GM18907 (cell line): Measurements from ENCODE around the gene GFRA1.

Experiments
- ATAC-seq: cut with Tn5 transposase; IDR thresholded peaks from one replicate; pipeline ENCODE4 v1.9.1; 2021; ENCODE audit warnings: mild to moderate bottlenecking, moderate library complexity; ENCODE audit not compliant: unreplicated experiment

The GFRA1 gene

DNA sequence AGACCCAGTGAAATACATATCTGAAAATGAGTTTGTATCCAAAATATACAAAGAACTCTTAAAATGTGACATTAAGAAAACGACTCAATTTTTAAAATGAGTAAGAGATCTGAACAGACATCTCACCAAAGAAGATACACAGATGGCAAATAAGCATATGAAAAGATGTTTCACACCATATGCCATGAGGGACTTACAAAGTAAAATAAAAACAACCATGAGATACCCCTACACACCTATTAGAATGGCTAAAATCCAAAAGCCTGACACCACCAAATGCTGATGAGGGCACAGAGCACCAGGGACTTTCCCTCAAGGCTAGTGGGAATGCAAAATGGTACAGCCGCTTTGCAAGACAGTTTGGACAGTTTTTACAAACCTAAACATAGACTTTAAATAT lies 27.9 kb downstream of the GFRA1 start:
- no peak for ATAC-seq

DNA sequence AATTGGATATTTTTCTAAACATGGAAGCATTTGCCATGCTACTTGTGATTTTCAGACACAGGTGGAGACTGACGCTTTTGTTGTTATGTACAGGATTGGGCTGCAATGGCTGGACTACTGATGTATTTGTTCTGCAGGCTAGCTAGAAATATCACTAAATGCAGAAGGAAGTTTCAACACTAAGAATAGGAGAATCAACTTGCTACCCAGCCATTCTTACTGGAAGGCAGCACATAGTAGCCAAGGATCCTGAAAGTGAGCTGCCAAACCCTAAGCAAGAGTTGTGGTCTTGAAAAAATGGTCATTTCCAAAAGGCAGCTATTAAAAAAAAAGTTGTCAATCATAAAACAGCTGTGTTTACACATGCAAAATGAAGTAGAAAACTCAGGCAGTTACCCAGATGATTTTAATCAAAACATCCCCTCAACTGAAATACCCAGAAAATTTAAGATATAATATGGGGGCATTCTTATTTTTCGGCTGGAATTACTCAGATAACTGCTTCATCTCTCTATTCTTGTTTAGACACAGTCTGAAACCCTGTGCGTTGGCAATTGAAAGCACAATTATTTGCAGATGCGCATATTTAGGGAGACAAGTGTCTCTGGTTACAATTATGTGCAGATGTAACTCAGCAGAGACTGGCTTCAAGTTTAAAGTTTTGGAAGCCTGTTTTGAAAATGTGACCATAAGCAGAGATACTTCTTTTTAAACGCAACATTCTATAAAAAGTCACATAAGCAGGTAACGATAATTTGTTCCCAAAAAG lies 31.2 kb downstream of the GFRA1 start:
- ATAC-seq = no peak

DNA sequence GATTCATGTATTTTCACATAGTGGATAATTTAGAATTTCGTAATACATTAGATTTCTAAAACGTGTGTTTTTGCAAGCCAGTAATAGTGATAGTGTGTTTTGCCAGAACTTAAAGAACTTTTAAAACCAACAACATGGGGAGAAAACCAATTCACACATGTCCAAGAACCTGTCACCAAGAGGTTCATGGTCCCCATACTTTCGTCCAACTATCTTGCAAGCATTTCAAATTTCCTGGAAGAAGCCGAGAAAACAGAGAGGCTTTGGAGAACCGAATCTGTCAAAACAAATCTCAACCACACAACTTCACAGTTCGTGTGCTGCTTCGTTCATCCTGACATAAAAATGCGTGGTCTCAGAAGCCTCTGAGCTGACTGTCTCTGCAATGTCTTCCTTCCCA lies 31.9 kb downstream of the GFRA1 start:
- no peak for ATAC-seq

DNA sequence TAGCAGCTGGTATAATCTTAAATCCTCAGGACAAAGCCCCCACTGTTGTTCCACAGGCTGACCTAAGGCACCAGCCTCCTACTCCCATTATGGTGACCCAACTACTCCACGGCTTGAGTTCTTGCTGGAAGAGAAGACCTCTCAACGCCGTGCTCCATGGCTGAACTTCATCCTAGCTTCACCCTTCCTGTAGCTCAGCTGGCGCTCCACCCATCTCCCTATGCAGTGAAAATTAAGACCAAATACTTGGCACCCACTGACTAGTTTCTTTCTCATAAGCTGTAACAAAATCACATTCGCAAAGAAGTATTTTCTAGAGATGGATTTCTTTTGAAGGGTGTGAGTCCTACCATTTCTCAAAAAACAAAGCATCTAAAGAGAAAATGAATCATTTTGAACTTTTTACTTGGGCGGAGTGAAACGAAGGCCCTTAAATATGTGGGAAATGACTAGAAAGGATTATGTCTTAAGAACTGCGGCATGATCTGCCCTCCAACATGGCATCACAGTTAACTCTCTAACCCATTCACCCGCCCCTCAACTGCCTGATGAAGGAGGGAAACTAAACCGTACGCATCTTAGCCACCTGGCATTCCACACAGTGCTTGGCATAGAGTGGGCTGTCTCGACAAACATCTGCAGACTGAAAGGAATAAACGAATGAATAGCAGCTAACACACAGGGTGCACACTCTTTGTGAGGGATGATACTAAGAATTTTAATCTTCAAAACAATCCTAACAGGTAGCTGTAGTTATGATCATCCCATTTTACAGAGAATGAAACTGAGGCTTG lies 32.7 kb downstream of the GFRA1 start:
- ATAC-seq = no peak

DNA sequence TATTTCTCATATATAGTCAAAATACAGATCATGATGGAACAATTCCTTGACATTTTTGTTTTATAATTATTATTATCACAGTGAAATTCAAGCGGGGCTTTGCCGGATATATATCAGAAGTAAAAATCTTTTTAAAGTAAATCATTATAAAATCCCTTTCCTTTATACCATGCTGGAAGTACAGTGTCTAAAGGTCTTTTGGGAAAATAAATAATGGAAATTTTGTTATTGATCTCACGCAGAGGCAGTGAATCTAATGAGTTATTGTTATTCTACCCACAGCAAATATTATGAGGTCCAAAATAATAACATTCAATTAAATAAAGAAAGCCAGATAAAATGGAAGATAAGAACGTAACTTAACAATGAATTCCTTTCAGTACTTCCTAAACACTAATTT lies 33.8 kb downstream of the GFRA1 start:
- ATAC-seq = no peak

DNA sequence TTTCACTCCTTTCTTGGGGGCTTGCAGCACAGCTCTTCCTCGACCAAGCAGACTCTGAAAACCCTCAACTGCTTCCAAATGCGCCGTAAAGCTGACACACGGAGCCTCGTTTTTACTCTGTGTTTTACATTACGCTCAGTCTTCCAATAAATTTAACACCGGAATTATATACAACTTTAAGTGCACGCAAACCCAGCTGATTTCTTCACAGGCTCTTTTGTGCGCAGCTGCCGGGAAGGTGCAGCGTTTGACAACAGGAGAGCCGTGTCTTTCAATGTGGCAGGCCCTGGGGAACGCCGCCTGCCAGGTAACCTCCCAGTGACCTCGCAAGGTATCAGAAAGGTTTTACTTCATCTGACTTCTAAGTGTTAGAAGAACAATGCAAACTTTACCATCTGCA lies 35.0 kb downstream of the GFRA1 start:
- no peak for ATAC-seq

DNA sequence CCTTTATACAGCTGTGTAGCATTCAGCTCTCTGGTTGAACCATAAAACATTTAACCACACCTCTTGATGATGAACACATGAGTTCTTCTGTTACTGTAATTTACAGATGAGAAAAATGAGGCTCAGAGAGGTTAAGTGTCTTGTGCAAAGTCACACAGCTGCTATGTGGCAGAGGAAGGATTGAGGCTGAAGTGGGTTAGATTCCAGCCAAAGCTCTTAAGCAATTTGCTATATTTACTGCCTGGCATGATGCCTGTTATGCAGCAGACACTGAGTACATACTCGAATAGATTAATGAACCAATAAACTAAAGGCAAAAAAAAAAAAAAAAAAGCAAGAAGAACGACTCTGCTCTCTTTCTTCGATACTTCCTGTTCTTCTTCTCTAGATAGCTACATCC lies 35.7 kb downstream of the GFRA1 start:
- no peak for ATAC-seq

DNA sequence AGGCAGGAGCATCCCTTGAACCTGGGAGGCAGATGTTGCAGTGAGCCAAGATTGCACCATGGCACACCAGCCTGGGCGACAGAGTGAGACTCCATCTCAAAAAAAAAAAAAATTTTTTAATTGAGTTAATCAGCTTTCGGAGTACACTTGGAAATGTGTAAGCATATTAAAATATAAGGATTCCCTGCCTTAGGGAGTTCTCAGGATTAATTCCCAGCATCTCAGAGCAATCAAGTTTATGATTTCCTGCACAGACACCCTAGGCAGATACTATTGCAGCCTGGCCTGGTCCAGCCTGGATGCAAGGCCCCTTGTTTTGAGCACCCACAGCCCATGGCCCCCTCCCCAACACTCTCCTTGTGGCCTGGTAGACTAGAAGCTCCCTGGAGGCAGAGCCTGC lies 39.8 kb downstream of the GFRA1 start:
- no peak for ATAC-seq

DNA sequence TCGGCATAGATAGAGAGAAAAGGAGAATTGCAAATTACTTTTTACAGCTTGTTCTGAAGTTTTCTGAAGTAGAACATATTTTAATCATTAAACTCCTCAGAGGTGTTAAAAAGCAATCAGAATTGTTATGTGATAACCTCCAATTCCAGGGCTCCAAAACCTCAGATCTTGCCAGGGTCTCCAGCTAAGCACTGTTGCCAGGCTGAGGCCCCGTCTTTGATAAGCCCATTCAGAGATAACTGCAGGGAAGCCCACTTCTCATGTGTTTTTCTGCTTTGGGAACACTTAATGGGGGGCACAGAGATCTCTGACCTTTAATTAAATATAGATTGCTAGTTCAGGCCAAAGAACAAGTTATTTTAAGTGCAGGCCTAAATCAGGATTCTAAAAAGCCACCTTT lies 40.4 kb downstream of the GFRA1 start:
- no peak for ATAC-seq

DNA sequence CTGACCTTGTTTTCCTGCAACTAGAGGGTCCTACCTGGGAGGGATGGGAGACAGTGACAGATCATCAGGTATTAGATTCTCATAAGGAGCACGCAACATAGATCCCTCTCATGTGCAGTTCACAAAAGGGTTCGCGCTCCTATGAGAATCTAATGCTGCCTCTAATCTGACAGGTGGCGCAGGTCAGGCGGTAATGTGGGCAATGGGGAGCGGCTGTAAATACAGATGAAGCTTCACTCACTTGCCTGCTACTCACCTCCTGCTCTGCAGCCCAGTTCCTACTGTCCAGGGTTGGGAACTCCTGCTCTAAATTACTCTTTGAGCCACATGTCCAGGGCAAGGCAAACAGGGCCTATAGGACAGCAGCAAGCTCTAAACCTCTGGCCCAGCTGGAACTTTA lies 46.2 kb downstream of the GFRA1 start:
- ATAC-seq = no peak

DNA sequence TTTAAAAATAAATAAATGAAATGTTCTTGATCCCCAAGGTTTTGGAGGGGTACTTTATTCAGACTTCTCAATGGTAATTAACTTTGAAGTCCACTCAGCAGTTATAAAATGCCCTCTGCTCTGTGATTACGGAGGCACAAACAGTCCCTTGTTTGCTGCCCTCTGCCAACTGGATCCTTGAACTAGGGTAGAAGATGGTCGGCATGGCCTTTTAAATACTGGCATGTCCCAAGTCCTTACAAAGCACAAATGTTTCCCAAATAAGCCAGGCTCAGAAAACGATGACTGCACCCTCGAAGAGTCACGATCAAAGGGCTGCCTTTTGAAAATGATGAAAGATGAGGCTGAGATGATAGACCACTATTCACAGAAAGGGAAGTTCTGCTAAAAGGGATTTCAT lies 47.0 kb downstream of the GFRA1 start:
- ATAC-seq = no peak

DNA sequence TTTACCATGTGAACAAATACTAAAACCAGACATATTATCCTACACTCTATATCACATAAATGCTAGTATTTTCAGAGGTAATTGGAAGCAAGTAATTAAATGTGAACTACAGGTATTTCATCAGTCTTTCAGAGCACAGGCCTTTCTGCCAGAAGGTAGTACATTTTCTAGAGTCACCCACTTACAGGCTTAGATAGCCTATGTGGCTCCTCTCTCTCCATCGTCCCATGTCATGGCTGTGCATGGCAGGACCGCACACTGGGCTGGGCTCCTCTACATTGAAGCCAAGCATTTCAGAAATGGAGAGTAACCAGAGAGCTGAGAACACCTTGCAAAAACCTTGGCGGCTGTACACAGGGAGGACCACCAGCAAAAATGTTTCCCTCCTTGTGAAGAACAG lies 49.7 kb downstream of the GFRA1 start:
- ATAC-seq = no peak

DNA sequence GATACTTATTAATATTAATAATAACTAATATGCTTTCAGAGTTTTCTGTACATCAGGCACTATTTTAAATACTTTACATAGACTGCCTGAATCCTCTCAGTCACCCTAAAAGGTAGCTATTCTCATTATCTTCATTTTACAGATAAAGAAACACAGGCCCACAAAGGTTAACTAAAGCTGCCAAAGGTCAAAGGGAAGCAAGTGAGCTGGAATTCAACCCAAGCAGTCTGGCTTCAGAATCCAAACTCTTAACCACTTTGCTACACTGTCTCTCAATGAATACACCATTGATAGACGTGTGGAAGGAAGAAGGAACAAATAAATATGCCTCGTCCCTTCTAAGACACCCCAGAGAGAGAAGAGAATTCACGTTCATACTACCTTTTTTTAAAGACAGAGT lies 52.0 kb downstream of the GFRA1 start:
- ATAC-seq = no peak

DNA sequence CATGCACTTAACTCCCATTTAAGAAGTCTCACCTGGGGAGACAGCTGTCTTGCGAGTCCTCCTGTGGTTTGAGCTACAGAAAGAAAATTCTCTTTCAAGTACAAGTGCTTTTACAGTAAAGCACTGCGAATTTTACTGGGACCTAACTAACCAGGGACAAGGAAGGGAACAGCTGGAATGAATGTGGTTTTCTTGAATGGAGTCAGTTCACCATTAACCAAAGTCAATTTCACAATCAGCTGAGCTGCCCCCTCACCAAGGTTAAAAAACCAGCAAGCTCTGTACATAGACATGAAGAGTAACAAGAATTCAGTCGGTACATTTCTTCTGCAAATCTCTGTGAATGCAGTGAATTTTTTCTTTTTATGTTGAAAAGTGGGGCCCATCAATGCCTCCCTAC lies 56.3 kb downstream of the GFRA1 start:
- ATAC-seq = no peak

DNA sequence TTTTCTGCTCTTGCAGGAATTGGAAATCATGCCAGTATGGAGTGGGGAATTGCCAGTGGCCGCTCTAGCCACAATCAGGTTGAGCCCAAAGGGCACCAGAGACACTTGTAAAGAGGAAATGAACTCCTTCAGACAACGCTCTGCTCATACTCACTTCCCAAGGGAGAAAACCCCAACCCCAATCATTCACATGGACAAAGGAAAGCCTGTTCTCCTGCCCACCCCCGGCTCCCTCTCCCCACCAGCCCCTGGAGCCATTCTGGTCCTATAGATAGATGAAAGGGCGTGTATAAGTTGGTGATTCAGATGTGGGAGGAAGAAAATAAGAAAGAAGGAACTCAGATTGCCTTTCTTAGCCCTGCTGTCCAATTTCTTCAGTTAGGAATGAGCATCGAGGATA lies 57.4 kb downstream of the GFRA1 start:
- no peak for ATAC-seq

DNA sequence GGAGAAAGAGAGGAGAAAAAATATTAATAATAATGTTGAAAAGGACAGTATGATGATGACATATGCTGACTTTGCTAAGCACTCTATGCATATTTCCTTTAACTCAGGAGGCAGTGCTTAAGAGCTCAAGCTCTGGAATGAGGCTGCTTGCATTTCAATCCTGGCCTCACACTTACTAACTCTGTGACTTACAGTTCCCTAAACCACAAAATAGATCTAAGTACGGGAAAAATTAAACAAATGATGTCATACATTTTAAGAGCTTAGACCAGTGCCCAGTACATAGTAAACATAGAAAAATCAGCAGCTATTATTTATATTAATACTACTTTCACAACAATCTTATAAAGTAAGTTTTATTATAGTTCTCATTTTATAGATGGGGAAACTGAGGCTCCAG lies 61.3 kb downstream of the GFRA1 start:
- no peak for ATAC-seq

DNA sequence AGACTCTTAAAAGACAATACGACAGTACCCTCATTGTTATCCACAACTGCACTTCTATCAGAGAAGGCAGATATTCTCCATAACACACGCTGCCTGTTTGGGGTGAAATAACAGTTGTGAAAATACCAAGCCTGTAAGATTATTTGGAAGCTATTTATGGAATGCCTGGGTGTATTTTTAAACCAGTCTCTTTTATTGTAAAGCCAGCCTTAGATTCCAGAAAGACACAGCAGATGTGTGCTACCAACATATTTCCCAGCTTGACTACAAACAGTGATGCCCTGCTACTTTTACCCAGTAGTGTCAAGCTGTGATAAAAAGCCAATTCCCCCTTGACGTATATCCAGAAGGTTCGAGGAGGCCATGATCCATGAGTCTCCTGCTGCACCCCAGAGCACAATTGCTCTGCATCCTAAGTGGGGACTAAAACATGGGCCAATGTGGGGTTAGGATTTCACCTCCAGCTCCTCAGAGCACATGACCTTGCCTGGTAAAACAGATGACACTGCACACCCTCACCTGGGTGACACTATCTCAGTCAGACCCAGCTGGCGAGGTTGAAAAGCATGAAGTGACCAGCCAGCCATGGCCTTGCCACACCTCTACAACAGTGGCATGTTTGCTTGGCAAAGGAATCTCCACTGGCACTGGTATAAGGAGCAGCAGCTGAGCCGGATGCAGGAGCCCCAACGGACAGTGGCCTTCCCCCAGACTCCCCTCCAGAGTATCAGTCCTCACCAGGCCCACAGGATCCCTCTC lies 62.2 kb downstream of the GFRA1 start:
- no peak for ATAC-seq

DNA sequence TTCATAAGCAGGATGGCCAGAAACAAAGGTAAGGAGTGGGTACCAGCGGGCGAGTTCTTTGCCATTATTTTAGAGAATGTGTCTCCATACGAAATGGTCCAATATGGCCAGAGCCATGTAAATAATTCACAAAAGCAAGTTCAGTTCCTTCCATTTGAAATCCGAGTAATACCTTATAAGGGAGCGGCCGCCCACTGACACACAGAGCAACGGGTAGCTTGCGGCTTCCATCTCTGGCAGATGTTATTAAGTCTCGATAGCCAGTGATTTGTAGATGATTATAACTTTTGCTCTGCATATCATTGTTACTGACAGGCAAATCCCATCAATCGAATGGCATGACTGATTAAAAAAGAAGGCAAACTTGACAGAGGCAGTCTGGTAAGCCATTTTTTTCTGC lies 63.2 kb downstream of the GFRA1 start:
- ATAC-seq = no peak

DNA sequence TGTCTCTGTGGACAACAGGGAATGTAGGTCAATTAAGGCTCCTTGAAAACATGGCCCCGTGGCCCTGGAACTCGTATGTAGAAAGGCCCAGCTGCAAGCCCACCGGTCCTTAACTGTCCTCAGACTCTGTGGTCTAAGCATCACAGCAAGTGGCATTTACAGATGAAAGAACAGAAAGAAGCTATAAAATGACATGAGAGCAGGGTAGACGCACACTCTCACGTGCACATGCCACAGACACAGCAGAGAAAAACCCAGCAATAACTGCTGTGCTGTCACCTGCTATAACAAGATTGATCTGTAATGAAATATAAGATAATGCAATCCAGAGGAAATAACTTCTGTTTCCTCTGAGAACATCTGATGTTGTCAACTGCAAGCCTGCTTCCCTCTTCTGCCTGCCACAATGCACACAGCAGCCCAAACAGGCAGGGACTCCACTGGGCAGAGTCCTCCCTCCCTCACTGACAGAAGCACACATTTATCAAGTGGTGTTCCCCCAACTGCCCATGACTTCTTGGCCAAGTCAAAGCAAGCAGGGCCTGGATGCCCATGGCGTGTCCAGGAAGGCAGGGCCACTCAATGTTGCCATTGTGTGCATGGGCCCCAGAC lies 63.9 kb downstream of the GFRA1 start:
- no peak for ATAC-seq

DNA sequence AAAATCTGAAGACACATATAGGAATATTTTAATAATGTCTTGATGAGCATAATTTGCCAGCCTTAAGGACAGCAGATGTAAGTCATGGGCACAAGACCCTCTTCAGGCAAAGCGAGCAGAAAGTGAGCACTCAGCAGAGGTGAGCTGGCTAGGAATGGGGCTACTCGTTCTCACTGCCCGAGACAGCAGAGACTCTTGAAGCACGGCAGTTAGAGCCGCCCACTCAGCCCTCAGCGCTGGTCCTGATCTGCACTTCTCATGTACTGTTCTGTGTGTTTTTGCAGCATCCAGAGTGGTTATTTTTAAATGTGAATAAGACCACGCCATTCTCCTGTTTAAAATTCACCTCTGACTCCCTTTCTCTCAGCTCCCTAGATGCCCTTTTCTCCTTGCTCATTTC lies 65.3 kb downstream of the GFRA1 start:
- no peak for ATAC-seq

DNA sequence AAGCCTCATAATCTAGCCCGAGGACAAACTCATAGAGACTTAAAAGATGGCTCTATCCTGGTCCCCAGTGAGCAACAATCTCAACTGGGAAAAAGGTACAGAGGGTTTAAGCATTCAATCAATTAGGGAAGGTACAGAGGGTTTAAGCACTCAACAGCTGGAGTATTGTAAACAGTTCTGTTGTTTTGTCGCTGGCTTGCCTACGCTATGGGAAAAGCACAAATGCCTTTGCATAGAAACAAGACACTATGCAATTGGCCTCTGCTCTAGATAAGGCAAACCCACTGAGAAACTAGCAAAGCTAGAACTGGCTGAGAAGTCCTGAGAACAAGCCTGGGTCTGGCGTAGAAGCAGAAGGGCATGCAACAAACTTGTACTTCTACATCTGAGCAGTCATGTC lies 69.3 kb downstream of the GFRA1 start:
- ATAC-seq = no peak
